Stimulated activated CD4-positive, alpha-beta T cell treated with anti-CD3 and anti-CD28 coated beads, Interleukin-1b, Interleukin-23, amount 100 ng/mL, for 1 hour (primary cell): ENCODE data around the gene ELANE.
"Not testable (repeated sequence)": the region's sequence is repeated elsewhere in the genome, so short reads cannot be mapped to it uniquely, and the experiment has no call there.

Experiments
- DNase-seq, 2 donors: peaks; one replicate each; pipeline ENCODE4 v3.0.0-alpha.2; 2020; ENCODE audit warnings: low read depth in 2 of 2

Gene ELANE

GRCh38 chr19:878751-879561 lies 26.9 kb downstream of the ELANE start:
- DNase-seq = not testable (repeated sequence)

- no peak for DNase-seq
Measured at GRCh38 chr19:879711-880438, 27.8 kb downstream of the ELANE start.

GRCh38 chr19:881385-882071 lies 29.4 kb downstream of the ELANE start:
- no peak for DNase-seq

- no peak for DNase-seq
Measured at GRCh38 chr19:882871-883497, 30.9 kb downstream of the ELANE start.

- no peak for DNase-seq
Measured at GRCh38 chr19:883661-884211, 31.6 kb downstream of the ELANE start.

- DNase-seq = no peak
Measured at GRCh38 chr19:884420-885211, 32.5 kb downstream of the ELANE start.

- no peak for DNase-seq
Measured at GRCh38 chr19:885536-886224, 33.6 kb downstream of the ELANE start.

GRCh38 chr19:887072-887471 lies 35.0 kb downstream of the ELANE start:
- DNase-seq = no peak

GRCh38 chr19:887599-887998 lies 35.5 kb downstream of the ELANE start:
- no peak for DNase-seq

- DNase-seq = no peak
Measured at GRCh38 chr19:888581-889385, 36.7 kb downstream of the ELANE start.

- no peak for DNase-seq
Measured at GRCh38 chr19:889662-890295, 37.7 kb downstream of the ELANE start.

GRCh38 chr19:890831-891230 lies 38.7 kb downstream of the ELANE start:
- no peak for DNase-seq

- DNase-seq = not testable (repeated sequence)
Measured at GRCh38 chr19:891421-892200, 39.5 kb downstream of the ELANE start.

GRCh38 chr19:892243-892893 lies 40.3 kb downstream of the ELANE start:
- no peak for DNase-seq

GRCh38 chr19:892894-893689 lies 41.0 kb downstream of the ELANE start, which contains the start of the genes MED16 and RNU6-9:
Gene MED16 (minus strand): TSS chr19:893187. CDS start chr19:891131, 2,056 bp downstream.
Gene RNU6-9 (plus strand): TSS chr19:893484.
- DNase-seq = peak; percentile 73

- DNase-seq = no peak
Measured at GRCh38 chr19:896434-896833, 44.3 kb downstream of the ELANE start.

- DNase-seq = no peak
Measured at GRCh38 chr19:896999-897398, 44.9 kb downstream of the ELANE start.
